NOMO-1 treated with DMSO at 0.1 percent for 48 hours (cell line): ENCODE data around the gene MELTF.

ENCODE experiments used
- DNase-seq: peaks from one replicate; lab custom pipeline; 2025; ENCODE audit not compliant: unreplicated experiment; lab: John Stamatoyannopoulos, UW

Gene MELTF

DNA sequence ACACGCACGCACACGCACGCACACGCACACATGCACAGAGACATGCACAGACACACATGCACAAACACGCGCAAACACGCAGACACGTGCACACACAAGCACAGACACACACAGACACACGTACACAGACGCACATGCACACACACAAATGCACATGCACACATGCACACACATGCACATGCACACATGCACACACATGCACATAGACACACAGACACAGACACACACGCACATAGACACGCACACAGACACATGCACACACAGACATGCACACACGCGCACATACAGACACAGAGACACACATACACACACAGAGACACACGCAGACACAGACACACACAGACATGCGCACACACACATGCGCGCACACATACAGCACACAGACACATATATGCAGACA, 34.6 kb downstream of the MELTF start:
- no peak for DNase-seq

DNA sequence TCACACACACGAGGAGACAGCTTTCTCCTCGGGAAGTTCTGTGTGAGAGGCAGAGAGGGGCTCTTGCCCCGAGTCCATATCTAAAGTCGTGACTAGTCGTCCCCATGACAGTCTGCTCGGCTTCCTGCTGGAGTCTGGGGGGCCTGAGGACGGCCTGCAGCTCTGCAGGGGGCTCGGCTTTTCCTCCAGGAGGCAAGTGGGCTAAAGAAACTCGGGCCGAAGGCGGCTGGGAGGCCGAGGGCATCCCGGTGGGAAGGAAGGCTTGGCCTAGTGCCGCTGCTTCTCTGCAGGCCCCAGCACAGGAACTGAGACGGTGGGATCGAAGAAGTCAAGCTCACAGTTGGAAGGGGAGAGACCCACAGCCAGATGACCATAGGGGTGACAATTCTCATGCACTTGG, 35.6 kb downstream of the MELTF start:
- DNase-seq = no peak

DNA sequence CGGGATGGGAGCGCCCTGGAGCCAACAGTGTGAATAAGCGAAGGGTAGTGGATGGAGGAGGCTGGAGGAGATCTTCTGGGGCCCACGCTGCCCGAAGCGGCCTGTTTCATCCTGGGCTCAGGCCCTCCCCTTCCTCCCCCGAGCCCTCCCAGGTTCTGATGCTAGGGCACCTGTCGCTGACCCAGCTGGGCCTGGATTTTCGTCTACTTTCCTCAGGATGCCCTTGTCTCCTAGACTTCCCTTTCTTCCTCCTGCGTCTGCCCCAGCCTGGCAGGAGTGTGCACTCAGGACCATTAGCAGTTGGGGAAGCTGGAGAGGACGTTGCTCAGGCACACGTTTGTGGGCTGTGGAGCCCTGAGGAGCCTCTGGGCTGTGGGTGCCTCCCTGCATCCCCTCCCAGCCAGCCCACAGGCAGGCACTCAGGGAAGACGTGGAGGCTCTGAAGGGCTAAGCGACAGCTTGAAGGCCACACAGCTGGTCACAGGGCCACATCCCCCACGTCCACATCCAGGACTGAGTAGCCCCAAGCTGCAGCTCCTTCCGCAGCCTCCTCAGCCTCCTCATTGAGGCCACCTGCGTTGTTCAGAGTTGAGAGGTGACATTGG, 37.1 kb downstream of the MELTF start:
- no peak for DNase-seq

DNA sequence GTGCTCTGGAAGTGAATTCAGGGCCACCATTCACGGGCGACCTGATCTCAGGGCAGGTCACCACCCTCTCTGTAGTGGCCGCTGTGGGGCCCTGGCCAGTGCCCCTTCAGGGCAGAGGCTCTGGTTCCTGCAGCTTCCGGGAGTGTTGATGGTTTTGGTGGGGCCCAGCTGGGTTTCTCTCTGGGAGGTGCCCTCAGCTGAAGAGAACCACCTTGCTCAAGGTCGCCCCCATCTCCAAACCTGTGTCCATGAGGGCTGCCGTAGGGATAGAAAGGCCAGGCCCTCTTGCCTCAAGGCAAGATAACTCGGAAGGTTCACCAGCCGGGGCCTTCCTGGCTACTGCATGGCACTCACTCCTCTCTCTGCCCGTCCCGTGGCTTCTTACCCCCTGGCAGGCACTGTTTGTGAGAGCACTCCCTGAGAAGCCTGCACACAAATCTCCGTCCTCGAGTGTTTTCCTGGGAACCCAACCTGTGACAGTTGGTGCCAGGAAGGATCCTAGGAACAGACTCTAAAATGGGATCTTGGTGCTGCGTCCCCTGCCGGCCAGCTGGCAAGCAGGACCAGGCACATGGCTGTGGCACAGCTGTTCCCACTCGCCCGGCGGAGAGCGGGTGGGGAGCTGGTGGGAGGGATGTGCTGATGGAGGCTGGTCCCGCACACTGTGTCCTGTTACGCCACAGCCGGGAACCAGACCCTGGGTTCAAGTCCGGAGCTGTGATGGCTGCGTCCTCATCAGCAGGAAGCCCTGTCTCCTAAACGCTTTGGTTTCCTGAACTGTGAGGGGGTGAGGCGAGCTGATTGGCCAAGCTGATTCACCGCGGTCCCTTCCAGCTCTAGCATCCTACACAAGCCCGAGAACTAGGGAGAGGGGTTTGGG, 37.8 kb downstream of the MELTF start:
- no peak for DNase-seq

DNA sequence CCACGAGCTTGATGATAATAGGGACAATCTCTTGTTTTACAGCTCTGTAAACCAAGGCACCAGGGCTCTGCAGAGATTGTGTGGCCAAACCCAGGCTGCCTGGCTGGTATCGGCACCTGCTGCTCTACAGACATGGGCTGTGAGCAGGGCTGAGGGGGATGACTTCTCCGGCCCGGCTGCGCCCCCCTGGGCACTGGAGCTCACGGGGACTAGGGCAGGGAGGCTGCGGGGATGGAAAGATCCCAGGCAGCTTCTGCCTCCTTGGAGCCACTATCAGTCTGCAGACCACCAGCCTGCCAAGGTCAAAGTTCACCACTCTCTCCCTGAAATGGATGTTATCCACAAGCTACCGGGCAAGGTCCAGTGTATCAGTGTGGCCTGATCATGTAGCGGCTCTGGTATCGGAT, 39.0 kb downstream of the MELTF start:
- no peak for DNase-seq

DNA sequence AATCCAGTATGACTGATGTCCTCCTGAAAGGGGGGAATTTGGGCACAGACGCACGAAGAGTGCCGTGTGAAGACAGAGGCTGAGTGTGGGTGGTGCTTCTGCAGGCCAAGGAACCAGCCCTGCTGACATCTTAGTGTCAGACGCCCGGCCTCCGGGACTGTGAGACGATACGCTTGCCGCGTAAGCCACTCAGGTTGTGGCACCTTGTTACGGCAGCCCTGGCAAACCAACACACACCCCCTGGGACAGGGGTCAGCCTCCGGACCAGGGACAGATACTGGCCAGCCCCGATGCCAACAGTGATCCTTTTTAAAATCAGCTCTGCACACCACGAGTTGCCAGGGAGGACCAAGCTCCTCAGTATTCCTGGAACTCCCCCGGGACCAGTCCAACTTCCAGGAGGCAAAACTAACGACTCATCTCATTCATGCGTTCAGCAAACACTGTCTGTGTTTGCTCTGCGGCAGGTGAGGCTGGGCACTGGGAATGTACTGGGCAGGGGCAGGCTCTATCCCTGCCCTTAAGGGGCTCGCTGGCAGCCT, 39.8 kb downstream of the MELTF start:
- DNase-seq = no peak

DNA sequence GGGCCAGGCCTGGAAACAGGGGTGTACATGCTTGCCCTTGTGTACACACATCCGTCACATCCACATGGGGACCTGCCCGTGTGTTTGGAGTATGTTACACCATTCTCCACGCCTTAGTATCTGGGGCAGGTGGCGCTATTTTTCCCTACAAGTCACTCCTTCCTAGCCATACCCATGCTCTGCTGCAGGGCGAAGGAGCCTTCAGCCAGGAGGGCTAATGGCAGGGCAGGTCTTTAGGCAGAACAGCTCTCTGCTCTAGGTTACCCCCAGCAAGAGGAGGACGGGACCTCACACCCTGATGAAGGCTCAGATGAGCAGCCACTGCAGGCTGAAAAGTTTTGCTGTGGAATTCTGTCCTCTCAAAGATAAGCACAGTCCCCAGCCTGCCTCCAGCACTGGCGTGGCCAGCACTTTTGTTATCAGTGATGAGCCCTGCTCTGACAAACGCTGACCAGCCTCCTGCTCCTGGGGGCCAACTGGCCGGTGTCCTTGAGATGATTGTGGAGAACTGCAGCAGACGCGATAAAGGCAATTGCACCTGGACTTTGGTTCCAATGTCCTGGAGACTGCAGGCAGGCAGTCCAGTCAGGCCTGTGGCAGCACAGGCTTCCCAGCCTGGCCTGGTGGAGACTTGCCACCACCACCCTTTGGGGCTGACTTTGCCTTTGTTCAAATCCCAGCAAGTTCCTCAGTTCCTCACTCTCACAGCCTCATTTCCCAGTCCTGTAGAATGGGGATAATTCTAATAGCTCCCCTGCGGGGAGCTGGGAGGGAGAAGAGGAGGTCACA, 41.2 kb downstream of the MELTF start:
- no peak for DNase-seq

DNA sequence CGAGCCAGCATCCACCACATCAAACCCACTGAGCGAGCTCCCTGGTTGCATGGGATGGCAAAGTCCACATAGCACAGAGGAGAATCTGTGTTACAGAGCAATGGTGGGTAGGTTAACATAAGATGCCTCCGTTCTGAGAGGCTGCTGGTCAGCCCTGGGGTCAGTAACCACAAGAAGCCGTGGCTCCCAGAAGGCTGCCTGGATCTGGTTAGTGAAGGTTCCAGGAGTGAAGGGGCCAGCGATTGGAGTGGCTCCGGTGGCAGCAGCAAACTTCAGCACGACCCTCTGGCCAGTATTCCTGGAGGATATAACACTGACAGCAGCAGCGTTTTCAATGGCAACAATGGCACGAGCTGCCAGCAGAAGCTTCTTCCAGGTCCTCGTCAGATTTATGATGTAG, 42.6 kb downstream of the MELTF start:
- no peak for DNase-seq

DNA sequence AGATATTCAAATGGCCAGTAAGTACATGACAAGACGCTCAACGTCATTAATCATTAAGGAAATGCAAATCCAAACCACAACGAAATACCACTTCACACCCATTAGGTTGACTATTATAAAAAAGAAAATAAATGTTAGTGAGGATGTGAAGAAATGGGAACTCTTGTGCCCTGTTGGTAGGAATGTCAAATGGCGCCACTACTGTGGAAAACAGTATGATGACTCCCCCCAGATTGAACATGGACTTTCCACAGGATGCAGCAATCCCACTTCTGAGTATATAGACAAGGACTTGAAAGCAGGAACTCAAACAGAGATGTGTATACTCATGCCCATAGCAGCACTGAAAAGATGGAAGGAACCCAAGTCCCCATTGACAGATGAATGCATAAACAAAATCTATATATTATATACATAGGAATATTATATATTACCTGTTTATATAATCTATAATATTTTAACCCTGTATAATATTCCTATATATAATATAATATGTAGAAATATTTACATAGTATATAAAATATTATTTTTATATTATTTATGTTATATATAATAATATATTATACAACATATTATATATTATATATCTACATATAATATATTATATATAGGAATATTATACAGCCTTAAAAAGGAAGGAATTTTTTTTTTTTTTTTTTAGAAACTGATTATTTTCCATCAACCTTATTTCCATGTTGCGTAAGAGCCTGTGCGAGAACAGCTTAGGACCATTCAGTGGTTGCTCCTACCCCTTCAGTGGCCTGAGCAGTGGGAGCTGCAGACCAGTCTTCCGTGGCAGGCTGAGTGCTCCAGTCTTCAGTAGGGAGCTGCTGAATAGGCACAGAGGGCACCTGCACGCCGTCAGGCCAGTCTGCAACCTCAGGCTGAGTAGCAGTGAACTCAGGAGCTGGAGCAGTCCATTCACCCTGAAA, 43.4 kb downstream of the MELTF start:
- DNase-seq = no peak

DNA sequence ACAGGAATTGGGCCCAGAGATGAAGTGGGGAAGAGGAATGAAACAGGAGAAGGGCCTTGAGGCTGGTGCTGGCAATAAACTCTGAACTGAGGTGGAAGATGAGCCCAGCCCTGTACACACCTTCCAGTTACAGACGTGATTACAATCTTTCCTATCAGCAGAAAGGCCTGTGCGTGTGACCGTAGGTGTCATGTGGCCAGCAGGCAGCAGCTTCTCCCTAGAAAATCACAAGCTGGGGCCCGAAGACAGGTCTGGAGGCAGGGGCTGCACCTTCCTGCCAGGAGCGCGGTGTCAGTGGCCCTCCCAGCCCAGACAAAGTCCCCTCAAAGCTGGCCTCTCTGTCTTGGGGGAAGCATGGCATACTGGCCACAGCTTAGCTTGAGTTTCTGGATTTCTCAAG, 44.3 kb downstream of the MELTF start:
- DNase-seq = no peak

DNA sequence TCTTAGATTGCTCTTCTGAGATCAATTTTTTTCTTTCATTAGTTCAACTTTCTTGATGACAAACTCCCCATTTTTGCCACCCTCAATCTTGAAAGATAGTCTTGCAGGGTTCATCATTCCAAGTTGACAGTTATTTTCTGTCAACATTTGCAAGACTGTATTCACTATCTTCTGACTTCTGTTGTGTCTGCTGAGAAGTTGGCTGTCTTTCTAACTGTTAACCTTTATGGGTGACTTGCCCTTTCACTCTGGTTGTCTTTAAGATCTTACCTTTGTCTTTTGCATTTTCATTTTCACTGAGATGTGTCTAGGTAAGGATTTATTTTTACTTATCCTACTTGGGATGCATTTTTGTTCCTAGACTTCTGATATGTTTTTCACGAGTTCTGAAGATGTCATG, 46.4 kb downstream of the MELTF start:
- DNase-seq = no peak

DNA sequence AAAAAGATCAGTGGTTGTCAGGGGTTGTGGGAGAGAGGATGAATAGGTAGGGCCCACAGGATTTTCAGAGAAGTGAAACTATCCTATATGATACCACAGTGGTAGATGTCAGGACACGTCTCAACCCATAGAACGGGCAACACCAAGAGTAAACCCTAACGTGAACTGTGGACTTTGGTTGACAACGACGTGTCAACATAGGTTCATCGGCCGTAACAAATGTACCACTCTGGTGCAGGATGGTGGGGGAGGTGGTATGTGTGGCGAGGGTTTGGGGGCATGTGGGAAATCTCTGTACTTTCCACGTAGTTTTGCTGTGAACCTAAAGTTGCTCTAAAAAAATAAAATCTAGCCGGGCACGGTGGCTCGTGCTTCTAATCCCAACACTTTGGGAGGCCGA, 48.0 kb downstream of the MELTF start:
- DNase-seq = no peak

DNA sequence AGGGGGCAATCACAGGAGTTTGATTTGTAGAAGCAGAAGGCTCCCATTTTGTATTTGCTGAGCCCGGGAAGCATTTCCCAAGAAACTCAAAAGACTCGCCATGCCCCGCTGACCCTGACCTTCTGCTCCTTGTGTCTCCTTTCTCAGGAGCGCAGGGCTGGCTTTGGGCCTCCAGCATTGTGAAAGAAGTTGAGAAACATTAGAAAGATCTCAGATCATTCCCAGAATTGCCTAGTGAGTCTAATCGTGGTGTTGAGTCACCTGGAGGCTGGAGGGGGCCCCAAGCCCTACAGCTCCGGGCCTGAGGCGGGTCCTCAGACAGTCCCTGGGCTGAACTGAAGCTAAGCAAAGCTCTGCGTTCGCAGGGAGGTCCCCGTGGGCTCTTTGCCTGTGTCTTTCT, 50.1 kb downstream of the MELTF start:
- no peak for DNase-seq

DNA sequence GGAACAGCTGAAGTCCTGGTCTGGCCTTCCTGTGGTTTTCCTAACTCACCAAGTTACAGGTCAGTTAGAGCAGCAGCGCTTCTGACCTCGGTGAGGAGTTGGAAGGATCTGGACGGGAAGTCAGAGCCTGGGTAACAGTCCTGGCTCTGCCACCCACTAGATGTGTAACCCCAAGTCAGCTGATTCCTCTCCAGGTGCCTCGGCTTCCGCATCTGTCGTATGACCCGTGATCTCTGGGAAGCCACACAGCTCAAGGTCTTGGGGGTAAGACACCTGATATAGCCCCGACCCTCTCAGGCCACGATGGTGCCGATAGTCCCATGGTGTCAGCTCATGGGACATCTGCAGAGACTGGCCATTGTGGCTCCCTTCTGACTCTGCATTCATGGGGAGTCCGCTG, 52.7 kb downstream of the MELTF start:
- no peak for DNase-seq

DNA sequence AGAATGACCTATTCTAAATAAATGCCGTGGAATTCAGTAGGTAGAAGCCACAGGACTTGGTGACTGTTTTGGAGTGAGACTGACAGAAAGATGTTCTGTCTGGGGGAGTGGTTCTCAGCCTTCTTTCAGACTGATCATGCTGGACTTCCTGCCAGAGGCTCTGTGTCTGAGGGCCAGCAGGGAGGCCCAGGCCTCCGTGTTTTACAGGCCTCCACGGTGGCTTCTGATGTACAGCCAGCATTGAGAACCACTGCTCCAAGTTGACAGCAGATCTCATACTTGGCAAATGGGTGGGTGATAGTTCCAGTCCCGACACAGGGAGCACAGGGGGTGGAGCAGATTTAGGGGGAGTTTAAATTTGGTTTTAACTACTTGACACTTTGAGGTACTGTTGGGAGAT, 54.3 kb downstream of the MELTF start:
- DNase-seq = no peak

DNA sequence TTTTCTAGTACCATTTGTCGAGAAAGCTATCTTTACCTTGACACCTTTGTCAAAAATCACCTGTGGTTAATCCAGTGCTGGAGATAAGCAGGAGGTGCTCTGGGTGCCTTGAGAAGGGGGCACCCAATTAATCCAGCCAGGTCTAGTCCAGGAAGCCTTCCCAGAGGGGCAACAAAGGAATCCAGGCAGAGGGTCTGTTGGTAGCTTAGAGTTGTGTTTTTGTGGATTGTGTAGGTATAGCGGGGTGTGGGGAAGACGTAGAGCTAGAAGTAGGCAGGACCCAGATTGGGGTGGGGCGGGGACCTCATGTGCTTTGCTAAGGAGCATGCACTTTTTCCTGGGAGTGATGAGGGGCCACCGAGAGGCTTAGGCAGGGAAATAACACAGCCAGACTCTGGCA, 55.0 kb downstream of the MELTF start:
- no peak for DNase-seq

DNA sequence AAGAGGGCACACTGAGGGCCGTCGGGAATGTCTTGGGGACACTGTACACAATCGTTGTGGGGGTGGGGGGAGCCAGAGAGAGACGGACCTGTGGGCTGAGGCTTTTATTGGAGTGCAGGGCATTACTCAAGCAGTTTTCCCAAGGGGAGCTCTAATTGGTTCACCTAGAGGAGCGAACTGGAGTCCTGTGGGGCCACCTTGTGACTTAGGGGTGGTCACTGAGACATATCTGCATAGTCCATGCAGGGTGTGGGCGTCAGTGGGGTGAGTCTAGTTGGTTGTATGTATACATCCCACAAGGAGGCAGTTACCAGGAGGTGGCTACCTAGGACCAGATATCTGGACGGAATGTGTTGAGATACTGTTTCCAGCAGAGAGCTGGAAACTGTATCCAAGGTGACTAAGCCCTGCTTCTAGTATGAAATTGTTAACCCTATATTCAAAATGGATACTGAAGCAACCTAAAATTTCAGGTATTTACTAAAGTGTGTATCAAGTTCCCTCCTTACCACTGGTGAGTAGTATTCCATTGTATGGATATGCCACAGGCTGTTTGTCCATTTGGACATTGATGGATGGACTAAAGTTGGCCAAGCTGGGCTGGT, 58.4 kb downstream of the MELTF start:
- no peak for DNase-seq

DNA sequence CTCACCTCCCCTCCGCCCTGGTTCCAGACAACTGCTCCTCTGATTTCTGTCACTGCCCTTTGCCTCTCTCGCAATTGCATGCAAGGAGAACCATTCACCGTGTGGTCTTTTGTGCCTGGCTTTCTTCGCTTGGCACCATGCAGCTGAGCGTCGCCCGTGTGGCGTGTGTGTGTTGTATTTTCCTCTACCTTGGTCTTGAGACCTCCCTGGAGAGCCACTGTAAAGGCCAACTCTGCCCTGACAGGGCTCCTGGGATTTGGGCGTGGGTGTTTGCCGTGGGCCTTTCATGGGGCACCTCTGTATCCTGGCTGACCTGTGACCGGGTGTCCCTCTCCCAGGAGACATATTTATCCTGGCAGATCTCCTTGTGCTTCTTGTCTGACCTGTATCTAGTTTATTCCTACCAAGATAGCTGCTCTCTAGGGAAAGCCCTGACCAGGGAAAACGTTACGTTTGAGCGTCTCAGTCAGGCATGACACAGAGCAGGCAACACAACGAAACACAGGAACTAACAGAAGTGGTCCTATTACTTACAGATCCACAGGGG, 59.0 kb downstream of the MELTF start:
- DNase-seq = no peak

DNA sequence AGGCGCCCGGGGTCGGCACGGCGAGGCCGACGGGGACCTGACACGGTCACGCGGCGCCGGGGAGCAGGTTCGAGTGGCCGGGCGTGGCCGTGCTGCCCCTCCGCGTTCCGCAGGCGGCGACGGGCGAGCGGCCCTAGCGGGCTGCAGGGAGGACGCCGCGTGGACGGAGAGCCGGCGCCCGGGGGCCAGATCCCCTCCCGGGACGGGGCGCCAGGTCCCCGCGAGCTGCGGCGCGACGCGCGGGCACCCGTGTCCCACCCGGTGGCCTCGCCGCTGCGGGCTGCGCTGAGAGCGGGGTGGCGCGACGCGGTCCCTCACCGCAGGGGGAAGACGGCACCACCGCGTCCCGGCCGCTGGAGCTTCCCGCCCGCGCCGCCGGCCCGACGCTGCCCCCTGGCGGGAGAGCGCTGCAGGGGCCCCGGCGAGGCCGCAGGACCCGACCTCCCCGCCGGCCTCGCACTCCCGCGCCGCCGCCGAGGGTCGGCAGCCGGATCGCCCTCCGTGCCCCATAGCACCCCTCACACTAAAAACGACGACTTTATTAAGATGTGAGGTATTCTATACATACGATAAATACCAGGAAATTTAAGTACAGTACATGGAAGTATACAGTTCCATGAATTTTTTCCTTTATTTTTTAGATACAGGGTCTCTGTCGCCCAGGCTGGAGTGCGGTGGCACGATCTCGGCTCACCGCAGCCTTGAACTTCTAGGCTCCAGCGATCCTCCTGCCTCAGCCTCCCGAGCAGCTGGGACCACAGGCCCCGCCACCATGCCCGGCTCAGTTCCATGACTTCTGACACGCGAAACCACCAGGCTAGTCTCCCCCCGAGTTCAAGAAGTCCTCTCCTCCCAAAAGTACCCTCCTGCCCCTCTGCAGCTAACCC, 59.7 kb downstream of the MELTF start:
- DNase-seq = peak; percentile 58
